Keratinocyte (primary cell): ENCODE results near the gene ALDH3B2. TPM values are rescaled to one million over a fixed set of nuclear protein-coding genes. Genes with fewer than 3 reads are reported as not detected.

ENCODE experiments used
- DNase-seq: peaks from one replicate; pipeline ENCODE4 v3.0.0-alpha.2; 2011; ENCODE audit warnings: low read depth, missing footprints, low spot score
- FAIRE-seq: peaks from 2 replicates; lab custom pipeline; 2011; peaks lifted over from hg19 to GRCh38; lab: Jason Lieb, UNC
- H2AFZ ChIP-seq: 2 replicates; pipeline ENCODE4 v1.6.0; 2012; ENCODE audit warnings: low read length, control low read depth, inconsistent platforms; ENCODE audit not compliant: control insufficient read depth
- H3K27ac ChIP-seq: 2 replicates; pipeline ENCODE4 v1.5.1; 2011; ENCODE audit warnings: low read length; ENCODE audit not compliant: control insufficient read depth, insufficient read depth
- H3K27me3 ChIP-seq: 3 replicates; pipeline ENCODE4 v1.6.0; 2011; ENCODE audit warnings: low read length; ENCODE audit not compliant: control insufficient read depth, insufficient read depth; ENCODE audit errors: extremely low read depth
- H3K36me3 ChIP-seq, 2 experiments: 2 replicates in 1 of 2; 3 replicates in 1 of 2; pipeline ENCODE4 v1.5.1; 2011; ENCODE audit warnings: low read length in 2 of 2, mild to moderate bottlenecking in 1 of 2; ENCODE audit not compliant: control insufficient read depth in 2 of 2, insufficient read depth in 2 of 2; ENCODE audit errors: extremely low read depth in 1 of 2
- H3K4me1 ChIP-seq: 3 replicates; pipeline ENCODE4 v1.5.1; 2011; ENCODE audit warnings: low read length; ENCODE audit not compliant: control insufficient read depth, insufficient read depth; ENCODE audit errors: extremely low read depth
- H3K4me2 ChIP-seq: 3 replicates; pipeline ENCODE4 v1.6.0; 2011; ENCODE audit warnings: low read depth, low read length; ENCODE audit not compliant: control insufficient read depth, insufficient read depth; ENCODE audit errors: extremely low read depth
- H3K4me3 ChIP-seq, 3 experiments: fragments of 200-600 bp in 1 of 3; sonication (generic) in 1 of 3; 2 replicates in 2 of 3; 3 replicates in 1 of 3; pipeline ENCODE4 v1.5.1; 2011 to 2016; ENCODE audit warnings: low read length in 3 of 3, mild to moderate bottlenecking in 3 of 3, control low read depth in 2 of 3, inconsistent platforms in 1 of 3, low read depth in 1 of 3, mixed read lengths in 1 of 3, mixed run types in 1 of 3, moderate library complexity in 1 of 3; ENCODE audit not compliant: control insufficient read depth in 2 of 3, insufficient read depth in 2 of 3; ENCODE audit errors: extremely low read depth in 1 of 3
- H3K79me2 ChIP-seq: 2 replicates; pipeline ENCODE4 v1.6.0; 2012; ENCODE audit warnings: low read length; ENCODE audit not compliant: control insufficient read depth, insufficient read depth
- H3K9ac ChIP-seq: 3 replicates; pipeline ENCODE4 v1.6.0; 2011; ENCODE audit warnings: low read length; ENCODE audit not compliant: control insufficient read depth, insufficient read depth; ENCODE audit errors: extremely low read depth
- H3K9me1 ChIP-seq: 3 replicates; pipeline ENCODE4 v1.6.0; 2011; ENCODE audit warnings: low read length; ENCODE audit not compliant: control insufficient read depth, insufficient read depth; ENCODE audit errors: extremely low read depth
- H3K9me3 ChIP-seq: 2 replicates; pipeline ENCODE4 v1.5.1; 2012; ENCODE audit warnings: low read depth, low read length; ENCODE audit not compliant: control insufficient read depth
- H4K20me1 ChIP-seq: 3 replicates; pipeline ENCODE4 v1.6.0; 2011; ENCODE audit warnings: low read length; ENCODE audit not compliant: control insufficient read depth, insufficient read depth; ENCODE audit errors: extremely low read depth
- EZH2 ChIP-seq: IDR thresholded peaks from one replicate; pipeline ENCODE4 v1.6.1; 2012; ENCODE audit warnings: inconsistent platforms, mild to moderate bottlenecking, low read length, moderate library complexity
- dilution Hi-C: fragments of 300-500 bp; cut with MboI; formaldehyde crosslinking; loops from one replicate; pipeline ENCODE4 v1.7.0; 2020; ENCODE audit warnings: low sequenced_read_pairs; ENCODE audit not compliant: extremely low pct_ligation_motif_present
- polyA plus RNA-seq, 5 experiments: library from polyadenylated mRNA; depleted of rRNA in 3 of 5; stranded (reverse) in 3 of 5; stranded (forward) in 1 of 5; unstranded in 1 of 5; fragments of >200 nt; gene quantifications; 1 replicate in 1 of 5; 2 replicates in 3 of 5; 3 replicates in 1 of 5; pipeline versions ENCODE4 v1.2.1 to v1.2.3, GENCODE V29; 2011 to 2012; ENCODE audit warnings: missing spikeins in 2 of 5, low read depth in 1 of 5, low replicate concordance in 1 of 5
- TF ChIP-seq, protein P1 (sequence below), 3 experiments: IDR thresholded peaks in 1 of 3; conservative IDR thresholded peaks in 1 of 3; optimal IDR thresholded peaks in 1 of 3; 2 replicates in 2 of 3; 3 replicates in 1 of 3; pipeline versions ENCODE3 to v1.5.1; 2011; ENCODE audit warnings: low read length in 3 of 3, mild to moderate bottlenecking in 3 of 3, moderate library complexity in 2 of 3, control low read depth in 1 of 3, inconsistent platforms in 1 of 3; ENCODE audit not compliant: insufficient read depth in 2 of 3; ENCODE audit errors: extremely low read depth in 1 of 3

ALDH3B2 gene
- polyA plus RNA-seq, 1 donor (not counting 4 experiments of a cell fraction or from before 2014, with no cell fraction given), result 0.67 TPM

DNA sequence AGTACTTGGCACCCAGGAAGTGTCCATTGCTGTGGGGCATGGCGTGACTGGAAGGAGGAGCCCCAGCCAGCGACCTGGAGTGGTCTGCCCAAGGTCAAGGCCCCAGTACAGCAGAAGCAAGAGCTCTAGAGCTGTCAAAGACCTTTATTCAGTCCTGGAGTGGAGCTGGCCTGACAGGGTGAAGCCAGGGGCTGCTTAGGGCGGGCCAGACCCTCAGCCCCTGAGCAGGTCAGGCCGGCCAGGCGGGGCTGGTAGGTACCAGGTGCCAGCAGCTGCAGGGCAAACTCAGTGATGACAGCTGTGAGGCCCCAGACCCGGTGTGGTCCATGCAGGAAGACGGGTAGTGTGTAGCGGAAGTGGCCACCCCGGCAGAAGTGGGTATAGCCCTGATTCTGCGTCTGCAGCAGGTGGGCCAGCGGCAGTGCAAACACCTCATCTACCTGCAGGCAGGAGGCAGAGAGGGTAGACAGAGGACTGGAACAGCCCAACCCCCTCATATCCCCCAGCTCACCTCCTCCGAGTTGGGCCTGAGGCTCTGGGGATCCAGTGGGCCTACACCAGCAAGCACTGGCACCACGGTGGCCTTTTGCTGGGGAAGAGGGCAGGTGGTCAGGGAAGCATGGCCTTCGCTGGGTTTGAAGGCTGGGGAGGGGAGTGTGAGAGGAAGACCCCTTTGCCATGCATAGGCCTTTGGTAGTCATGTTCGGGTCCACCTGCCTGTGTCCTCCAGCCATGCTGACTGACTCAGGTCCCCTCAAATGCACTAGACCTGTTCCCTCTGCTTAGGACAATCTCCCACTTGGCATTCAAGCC, 46.4 kb downstream of the ALDH3B2 start:
- no peaks in the 10 kb centered on the region for H3K79me2 ChIP-seq
- H3K4me2 ChIP-seq, result no peak overlapping the region
- H3K4me1 ChIP-seq, result peaks cover 6% of the 10 kb centered on the region
- H3K9me3 ChIP-seq, result no peaks in the 10 kb centered on the region
- DNase-seq, result no peak
- TF ChIP-seq, protein P1, sequence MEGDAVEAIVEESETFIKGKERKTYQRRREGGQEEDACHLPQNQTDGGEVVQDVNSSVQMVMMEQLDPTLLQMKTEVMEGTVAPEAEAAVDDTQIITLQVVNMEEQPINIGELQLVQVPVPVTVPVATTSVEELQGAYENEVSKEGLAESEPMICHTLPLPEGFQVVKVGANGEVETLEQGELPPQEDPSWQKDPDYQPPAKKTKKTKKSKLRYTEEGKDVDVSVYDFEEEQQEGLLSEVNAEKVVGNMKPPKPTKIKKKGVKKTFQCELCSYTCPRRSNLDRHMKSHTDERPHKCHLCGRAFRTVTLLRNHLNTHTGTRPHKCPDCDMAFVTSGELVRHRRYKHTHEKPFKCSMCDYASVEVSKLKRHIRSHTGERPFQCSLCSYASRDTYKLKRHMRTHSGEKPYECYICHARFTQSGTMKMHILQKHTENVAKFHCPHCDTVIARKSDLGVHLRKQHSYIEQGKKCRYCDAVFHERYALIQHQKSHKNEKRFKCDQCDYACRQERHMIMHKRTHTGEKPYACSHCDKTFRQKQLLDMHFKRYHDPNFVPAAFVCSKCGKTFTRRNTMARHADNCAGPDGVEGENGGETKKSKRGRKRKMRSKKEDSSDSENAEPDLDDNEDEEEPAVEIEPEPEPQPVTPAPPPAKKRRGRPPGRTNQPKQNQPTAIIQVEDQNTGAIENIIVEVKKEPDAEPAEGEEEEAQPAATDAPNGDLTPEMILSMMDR (optimal IDR thresholded peaks at IDR 0.05 in 1 of 3, IDR thresholded peaks at IDR 0.05 in 1 of 3, conservative IDR thresholded peaks at IDR 0.05 in 1 of 3; ENCODE audit: extremely low read depth in 1 of 3, insufficient read depth in 2 of 3, low read length in 3 of 3), result no peak
- TF ChIP-seq EZH2, result no peak
- no peak overlapping the region for H2AFZ ChIP-seq
- H3K9ac ChIP-seq, result no peak overlapping the region
- no peaks in the 10 kb centered on the region for H3K27me3 ChIP-seq
- no peak overlapping the region for H3K4me3 ChIP-seq
- no peak for FAIRE-seq
- H3K36me3 ChIP-seq, result no peaks in the 10 kb centered on the region
- dilution Hi-C loops, result no loop called here
- H4K20me1 ChIP-seq, result no peaks in the 10 kb centered on the region
- no peaks in the 10 kb centered on the region for H3K9me1 ChIP-seq
- no peak overlapping the region for H3K27ac ChIP-seq

DNA sequence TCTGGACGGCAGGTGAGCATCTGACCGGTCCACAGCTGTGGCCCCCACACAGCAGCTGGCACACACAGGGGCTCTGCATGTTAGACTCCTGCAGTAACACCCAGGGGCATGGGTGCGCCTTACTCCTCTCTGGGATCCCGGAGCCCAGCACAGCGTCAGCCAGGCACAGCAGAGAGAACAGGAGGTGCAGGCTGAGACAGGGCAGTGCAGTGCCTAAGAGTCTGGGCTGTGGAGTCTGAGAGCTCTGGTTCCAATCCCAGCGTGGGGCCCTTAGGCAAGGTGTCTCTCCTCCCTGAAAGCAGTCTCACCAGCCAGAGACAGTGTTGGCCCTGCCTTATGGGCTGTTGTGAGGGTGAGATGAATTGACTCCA, 47.0 kb downstream of the ALDH3B2 start:
- Histone ChIP-seq H3K9ac (no peak overlapping the region), H3K27me3 (no peaks in the 10 kb centered on the region), H3K79me2 (no peaks in the 10 kb centered on the region), H3K9me3 (no peaks in the 10 kb centered on the region), H3K9me1 (no peaks in the 10 kb centered on the region), H3K4me1 (peaks cover 6% of the 10 kb centered on the region), H2AFZ (no peak overlapping the region), H4K20me1 (no peaks in the 10 kb centered on the region), H3K27ac (no peak overlapping the region), H3K4me2 (no peak overlapping the region), H3K4me3 (no peak overlapping the region), H3K36me3 (no peaks in the 10 kb centered on the region)
- dilution Hi-C loops, result no loop called here
- FAIRE-seq (no peak), DNase-seq (no peak)
- no peak for TF ChIP-seq EZH2
- TF ChIP-seq, protein P1 (optimal IDR thresholded peaks at IDR 0.05 in 1 of 3, IDR thresholded peaks at IDR 0.05 in 1 of 3, conservative IDR thresholded peaks at IDR 0.05 in 1 of 3; ENCODE audit: extremely low read depth in 1 of 3, insufficient read depth in 2 of 3, low read length in 3 of 3), result no peak
